ENCODE results near the gene FAM181A.

- TF ChIP-seq CTCF (IDR thresholded peaks at IDR 0.05; ENCODE audit: borderline replicate concordance, extremely low read depth, low read length, poor library complexity, severe bottlenecking), result no peak
- TF ChIP-seq EZH2 (IDR thresholded peaks at IDR 0.05; ENCODE audit: borderline replicate concordance, low read depth, low read length, severe bottlenecking), result no peak
Measured at GRCh38 chr14:93972618-93973205, 45.6 kb downstream of the FAM181A start.

Data from DND-41 (cell line).